NCI-H2196 treated with DMSO at 0.1 percent for 48 hours (cell line): ENCODE results near the gene PPP1R10.

ENCODE experiments used
- DNase-seq: peaks from one replicate; lab custom pipeline; 2025; ENCODE audit not compliant: unreplicated experiment; lab: John Stamatoyannopoulos, UW

Gene PPP1R10

DNA sequence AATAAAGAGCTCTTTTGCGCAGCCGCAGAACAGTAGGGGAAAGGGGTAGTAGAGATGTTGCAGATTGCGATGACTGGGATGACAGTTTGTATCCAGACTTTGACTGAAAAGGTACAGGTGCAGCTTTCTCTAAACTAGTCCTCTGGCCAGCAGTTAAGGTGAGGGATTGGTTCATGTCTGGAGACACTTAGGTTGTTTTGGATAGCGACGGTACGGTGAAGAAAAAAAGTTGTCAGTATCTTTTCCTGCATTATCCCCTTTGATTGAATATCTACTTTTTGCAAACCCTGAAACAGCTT lies 59.4 kb downstream of the PPP1R10 start:
- no peak for DNase-seq

DNA sequence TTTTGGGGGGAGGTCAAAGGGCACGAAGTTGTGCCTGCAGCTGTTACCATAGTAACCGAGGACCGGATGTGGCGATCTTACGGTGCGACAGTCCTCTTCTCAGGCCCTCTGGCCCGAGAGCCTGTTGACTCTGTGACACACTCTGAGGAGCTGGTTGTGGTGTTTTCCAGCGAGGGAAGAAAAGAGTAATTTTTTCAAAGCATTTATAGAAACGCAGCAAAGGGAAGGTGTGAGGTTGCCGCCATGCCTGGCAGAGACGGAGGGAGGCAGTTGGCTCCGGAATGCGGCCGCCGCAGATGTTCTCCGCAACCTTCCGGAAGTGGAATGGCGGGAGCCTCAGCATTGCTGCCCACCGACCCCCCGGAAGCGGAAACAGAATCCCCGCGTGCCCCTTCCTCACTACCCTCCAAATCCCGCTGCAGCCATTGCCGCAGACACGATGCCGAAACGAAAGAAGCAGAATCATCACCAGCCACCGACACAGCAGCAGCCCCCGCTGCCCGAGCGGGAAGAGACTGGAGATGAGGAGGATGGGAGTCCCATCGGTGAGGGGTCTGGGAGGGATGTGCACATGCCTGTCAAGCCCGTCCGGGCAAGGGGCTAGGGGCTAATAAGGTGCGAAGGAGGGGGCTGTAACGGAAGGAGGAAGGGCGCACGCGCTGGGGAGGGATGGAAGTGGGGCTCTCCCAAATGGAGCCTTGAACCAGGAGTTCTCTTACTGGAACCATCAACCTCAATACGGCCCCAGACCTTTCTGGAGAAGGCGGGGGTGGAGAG lies 59.9 kb downstream of the PPP1R10 start, which contains the start of gene PRR3:
PRR3 (plus strand) TSS at position 390 of the 777 bp plus-strand sequence; CDS start at position 440, 50 bp downstream.
- DNase-seq: peak; percentile 87

DNA sequence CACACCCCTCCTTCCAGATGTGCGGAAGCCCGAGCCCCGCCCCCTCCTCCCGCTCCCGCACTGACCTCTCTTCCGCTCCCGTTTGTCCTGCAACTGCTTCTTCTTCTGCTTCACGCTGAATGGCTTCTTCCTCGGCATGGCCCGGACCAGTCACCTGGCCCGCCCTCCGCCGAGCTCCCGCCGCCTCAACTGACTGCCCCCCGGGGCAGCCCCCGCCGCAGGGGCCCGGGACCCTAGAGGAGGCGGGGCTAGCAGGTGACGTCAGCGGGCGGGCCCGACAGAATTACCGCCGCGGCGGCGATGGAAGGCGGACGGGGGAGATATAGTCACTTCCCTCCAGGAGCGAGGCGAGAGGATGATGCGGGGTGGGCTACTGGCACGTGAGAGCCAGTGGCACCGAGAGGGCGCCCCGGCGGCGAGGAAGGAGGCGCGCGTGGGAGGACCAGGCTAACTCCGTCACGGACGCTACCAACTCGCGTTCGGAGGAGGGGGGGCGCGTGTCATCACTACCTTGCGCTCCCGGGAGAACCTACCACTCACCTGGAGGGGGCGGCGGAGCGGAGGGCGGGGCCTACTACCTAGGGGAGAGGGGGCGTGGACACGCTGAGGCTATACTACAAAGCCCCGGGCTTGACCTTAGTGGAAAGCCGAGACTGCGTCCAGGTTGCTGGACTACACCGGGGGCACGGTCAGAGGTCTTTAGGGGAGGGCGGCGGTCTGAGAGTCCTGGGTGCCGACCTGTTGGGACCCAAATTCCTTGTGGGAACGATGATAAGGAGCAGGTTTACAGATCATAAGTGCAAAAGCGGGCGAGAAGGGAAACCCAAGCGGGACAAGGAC lies 60.8 kb downstream of the PPP1R10 start, which contains the start of gene GNL1:
GNL1 (minus strand) TSS at position 424 of the 840 bp plus-strand sequence; CDS start at position 138, 286 bp downstream.
- DNase-seq: peak; percentile 86

DNA sequence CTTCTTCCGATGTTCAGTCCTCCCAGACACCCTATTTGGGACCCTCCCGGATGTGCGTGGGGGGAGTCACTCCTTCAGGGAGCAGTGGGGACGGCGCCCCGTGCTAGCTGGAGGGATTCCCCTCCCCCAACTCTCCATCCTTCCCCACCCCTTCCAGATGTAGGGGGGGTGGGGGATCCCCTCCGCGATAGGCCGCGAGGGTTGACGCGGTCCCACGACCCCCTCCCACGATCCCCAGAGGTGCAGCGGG lies 61.3 kb downstream of the PPP1R10 start:
- DNase-seq: no peak

DNA sequence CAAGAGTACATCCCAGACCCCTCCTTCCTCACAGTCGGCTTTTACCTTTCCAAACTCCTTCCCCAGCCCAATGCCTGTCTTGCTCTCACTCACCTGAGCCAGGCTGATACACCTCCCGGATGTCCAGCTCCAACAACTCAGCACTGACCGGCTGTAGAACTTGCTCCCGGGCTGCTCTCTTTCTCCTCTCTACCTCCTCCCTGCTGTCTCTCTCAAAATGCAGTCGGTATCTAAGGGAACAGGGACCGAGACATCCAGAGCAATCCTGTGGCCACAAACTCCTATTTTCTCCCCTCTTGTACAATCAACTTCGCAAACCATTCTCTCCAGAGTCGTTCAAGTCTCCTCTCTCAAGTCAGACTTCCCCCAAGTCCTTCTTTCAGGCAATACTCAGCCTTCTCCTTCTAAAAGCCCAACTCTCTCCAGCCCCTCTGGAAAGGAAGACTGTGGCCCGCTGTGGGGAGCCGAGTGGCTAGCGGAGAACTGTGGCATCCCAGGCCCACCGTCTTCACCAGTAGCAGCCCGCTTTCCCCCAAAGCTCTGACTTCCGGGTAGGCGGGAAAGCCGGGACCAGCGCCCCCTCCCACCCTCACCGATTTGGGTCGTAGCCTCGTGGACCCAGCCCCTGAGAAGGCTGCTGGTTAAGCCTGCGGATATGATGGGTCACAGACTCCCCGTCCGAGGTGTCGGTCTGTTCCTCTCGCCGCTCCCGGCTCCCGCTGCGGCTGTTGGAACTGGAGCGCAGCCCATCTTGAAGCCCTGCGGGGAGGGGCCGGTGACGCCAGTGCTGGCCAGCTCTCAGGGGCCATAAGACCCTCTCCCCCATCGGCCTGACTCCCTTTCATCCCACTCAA lies 61.9 kb downstream of the PPP1R10 start:
- no peak for DNase-seq

DNA sequence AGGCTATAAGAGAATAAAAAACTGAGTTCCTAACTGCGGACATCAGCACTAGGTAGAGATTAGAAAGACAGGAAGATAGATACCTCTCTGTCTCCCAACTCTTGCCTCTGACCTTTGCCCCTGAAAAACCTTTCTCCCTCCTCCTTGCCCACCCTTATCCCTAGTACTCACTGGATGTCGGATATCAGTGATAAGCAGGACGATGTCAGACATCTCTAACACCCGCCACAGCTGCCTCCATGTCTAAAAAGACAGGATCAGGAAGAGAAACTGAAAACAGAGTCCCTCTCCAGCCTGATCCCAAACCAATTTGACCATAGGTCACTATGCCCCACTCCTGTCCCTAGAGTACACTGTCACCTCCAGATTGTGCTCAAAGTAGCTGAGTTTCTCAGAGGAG lies 62.6 kb downstream of the PPP1R10 start:
- no peak for DNase-seq
